ENCODE data around the gene DACH1.

DACH1 gene

GRCh38 chr13:71617265-71617664 lies 249.7 kb downstream of the DACH1 start:
- no peak for DNase-seq

- DNase-seq, result no peak
These were observed 253.8 kb downstream of the DACH1 start for GRCh38 chr13:71613066-71613745.

- DNase-seq, result no peak
These were observed 255.7 kb downstream of the DACH1 start for GRCh38 chr13:71611292-71611691.

GRCh38 chr13:71610876-71611275 lies 256.1 kb downstream of the DACH1 start:
- DNase-seq, result no peak

GRCh38 chr13:71609271-71609670 lies 257.7 kb downstream of the DACH1 start:
- no peak for DNase-seq

- DNase-seq, result no peak
These were observed 259.4 kb downstream of the DACH1 start for GRCh38 chr13:71607575-71607974.

- DNase-seq, result no peak
These were observed 260.2 kb downstream of the DACH1 start for GRCh38 chr13:71606818-71607217.

GRCh38 chr13:71605744-71606143 lies 261.3 kb downstream of the DACH1 start:
- DNase-seq, result no peak

- DNase-seq, result no peak
These were observed 263.7 kb downstream of the DACH1 start for GRCh38 chr13:71603255-71603654.

GRCh38 chr13:71602344-71602743 lies 264.7 kb downstream of the DACH1 start:
- DNase-seq, result no peak

GRCh38 chr13:71597150-71597549 lies 269.9 kb downstream of the DACH1 start:
- no peak for DNase-seq

GRCh38 chr13:71596116-71596515 lies 270.9 kb downstream of the DACH1 start:
- DNase-seq, result no peak

GRCh38 chr13:71593566-71593965 lies 273.4 kb downstream of the DACH1 start:
- DNase-seq, result no peak

- DNase-seq, result no peak
These were observed 275.6 kb downstream of the DACH1 start for GRCh38 chr13:71591374-71591773.

- no peak for DNase-seq
These were observed 276.3 kb downstream of the DACH1 start for GRCh38 chr13:71590654-71591148.

- DNase-seq, result no peak
These were observed 278.0 kb downstream of the DACH1 start for GRCh38 chr13:71589032-71589431.

GRCh38 chr13:71587817-71588216 lies 279.2 kb downstream of the DACH1 start:
- no peak for DNase-seq

GRCh38 chr13:71587193-71587592 lies 279.8 kb downstream of the DACH1 start:
- no peak for DNase-seq

- no peak for DNase-seq
These were observed 283.4 kb downstream of the DACH1 start for GRCh38 chr13:71583581-71583980.

- DNase-seq, result no peak
These were observed 286.4 kb downstream of the DACH1 start for GRCh38 chr13:71580614-71581013.

GRCh38 chr13:71578048-71578447 lies 289.0 kb downstream of the DACH1 start:
- no peak for DNase-seq

GRCh38 chr13:71577127-71577526 lies 289.9 kb downstream of the DACH1 start:
- no peak for DNase-seq

GRCh38 chr13:71576571-71576970 lies 290.4 kb downstream of the DACH1 start:
- no peak for DNase-seq

GRCh38 chr13:71546881-71547280 lies 320.1 kb downstream of the DACH1 start:
- no peak for DNase-seq

GRCh38 chr13:71540098-71540497 lies 326.9 kb downstream of the DACH1 start:
- DNase-seq, result no peak

Data from activated CD4-positive, CD25-positive, alpha-beta regulatory T cell treated with anti-CD3 and anti-CD28 coated beads, Interleukin-2, amount 50 U/mL, for 72 hours (primary cell).